SW480 (cell line): ENCODE measurements around the gene USP40.
A peak's percentile ranks its signal among the peaks of the same experiment; 100 is the strongest.

Experiments
- DNase-seq: peaks from one replicate; pipeline ENCODE4 v3.0.0-alpha.2; 2016; ENCODE audit warnings: low spot score

Gene USP40

DNA sequence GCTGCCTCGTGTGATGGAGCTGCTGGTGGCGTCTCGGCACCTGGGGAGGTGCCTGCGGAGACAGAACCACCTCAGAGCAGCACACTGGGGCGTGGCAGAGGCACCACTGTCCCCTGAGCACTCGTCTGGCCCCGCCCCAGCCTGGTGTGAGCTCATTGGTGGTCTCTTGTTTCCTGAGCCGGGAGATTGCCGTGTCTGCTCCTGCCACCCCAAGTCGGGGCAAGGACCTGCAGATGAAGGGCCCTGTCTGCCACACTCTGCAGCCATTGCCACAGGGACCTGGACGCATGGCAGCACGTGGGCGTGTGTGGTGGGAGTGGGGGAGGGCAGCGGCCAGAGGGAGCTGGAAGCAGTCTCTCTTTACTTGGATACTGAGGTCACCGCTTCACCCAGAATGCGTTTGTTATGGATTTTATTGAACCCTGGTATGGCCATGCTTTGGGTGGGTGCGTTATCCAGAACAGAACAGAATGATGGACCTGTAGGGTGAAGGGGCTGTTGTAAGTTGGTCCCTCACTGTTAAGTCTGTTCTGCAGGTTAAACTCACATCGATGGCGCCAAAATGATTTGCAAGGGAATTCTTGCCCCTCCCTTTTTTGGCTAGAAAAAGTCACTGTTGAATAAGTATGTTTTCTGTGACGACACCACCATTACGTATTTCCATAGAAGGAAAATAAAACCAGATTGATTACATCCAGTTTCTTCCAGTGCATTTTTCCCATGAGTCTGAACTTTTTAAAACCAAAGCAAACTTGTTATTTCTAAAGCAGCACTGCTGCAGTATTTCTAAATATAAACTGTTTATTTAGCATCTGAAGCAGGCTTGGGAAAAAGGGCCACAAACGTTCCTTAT lies 92.0 kb downstream of the USP40 start:
- DNase-seq, result no peak

- DNase-seq, result no peak
Measured at GRCh38 chr2:233473878-233474277, 92.7 kb downstream of the USP40 start.

DNA sequence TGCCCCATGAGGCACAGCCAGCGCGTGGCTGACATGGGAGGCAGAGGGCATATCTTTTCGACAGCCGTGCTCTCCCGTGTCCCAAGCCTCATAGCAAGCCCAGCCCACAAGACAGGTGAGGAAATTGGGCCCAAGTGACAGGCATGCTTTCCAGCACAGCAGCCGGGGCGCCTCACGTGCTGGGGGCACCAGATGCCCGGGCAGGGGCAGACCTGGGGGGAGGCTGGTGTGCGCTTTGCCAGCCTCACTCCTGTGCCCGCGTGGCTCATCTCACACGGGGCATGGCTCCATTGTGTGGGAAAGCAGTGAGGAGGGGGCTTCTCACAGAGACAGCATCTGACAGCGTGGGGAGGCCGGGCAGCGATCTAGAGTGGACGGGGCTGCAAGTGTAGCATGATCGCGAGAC lies 93.2 kb downstream of the USP40 start:
- DNase-seq, result no peak

DNA sequence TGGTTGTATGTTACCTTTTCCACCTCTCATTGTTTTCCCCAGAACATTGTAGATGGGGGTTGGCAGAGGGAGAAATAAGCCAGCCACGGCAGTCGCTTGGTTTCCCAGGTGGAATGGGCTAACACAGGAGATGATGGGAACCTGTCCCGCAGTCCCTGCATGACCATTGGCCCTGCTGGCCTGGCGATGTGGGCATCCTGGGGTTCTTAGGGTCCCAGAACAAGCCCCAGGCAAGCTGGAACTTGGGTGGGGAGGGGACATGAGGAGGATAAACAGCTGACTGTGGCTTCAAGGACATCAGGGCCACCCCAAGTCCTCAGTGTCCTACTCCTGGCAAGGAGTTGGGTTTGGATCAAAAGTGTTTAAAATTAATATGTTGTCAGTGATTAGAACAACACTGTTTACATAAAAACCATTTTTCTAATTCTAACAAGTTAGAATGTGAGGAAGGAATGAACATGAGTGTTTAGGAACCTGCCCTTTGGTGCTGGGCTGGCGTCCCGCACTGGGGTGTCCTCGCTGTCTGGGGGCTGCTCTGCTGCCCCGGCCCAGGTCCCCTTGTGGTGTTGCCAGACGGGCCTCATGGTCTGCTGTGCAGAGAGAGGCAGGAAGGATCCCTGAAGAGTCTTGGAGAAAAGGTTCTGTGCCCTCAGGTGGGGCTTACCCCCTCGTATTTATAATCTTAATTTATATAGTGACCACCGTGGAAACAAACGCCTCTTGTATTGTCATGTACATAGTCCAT lies 95.1 kb downstream of the USP40 start:
- DNase-seq, result no peak

DNA sequence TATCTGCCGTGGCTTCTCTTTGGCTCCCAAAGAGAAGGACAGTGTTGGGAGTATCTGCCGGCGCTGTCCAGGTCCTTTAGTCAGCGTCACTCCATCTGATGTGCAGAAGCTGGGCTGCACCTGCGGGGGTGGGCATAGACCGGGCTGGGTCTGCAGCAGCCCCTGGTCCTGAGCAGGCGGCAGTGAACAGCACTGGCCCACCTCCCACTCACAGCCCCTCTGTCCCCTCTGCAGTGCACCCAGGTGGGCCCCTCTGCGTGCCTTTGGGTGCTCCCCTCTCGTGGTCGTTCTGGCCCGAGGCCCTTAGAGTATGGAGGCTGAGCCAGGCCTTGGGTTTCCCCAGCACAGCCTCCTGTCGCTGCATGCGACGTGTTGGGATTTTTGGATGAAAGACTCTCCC lies 95.7 kb downstream of the USP40 start:
- no peak for DNase-seq

DNA sequence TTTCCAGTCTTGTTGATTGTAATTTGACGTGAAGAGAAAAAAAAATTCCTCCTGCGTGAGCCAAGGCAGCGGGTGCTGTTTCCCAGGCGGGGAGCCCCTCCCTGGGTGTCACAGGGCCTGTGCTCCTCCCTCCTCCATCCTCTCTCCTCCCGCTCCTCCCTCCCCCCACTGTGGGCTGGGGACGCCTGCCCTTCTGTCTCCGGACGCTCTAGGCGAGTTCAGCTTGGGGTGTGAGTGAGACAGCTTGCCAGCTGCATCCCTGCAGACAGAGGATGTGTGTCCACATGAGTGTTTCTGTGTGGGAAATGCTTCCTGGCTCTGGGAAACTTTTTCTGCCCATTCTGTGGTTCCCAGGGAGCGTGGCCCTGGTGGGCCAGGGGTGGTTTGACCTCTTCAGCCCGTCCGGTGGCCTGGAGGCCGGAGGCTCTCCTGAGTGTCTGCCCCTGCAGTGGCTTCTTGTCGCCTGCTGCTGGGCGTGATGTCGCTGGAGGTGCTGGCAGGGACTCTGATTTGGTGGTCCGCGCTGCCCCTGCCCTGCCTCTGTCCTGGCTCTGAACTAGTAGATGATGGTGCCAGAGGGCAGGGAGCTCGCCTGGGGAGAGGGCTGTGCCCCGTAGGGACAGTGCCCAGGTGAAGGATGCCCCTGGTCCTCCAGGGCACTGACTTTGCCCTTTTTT lies 96.4 kb downstream of the USP40 start:
- DNase-seq, result no peak

GRCh38 chr2:233469261-233470010 lies 97.1 kb downstream of the USP40 start:
- DNase-seq, result no peak

DNA sequence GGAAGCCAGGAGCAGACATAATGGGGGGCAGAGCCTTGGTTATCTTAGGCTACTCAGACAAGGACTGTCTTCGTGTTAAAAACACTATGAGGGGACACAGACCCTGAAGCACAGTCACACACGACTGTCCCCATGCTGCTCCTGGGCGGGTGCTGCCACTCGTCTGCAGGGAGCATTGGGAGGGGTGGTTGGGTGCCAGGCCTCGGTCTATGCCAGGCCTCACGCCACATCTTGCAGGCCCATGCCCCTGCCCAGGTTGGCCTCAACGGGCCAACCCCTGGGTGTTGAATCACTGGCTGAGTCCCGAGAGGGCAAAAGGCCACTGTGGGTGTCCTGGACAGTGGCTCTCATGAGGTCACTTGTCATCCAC lies 97.9 kb downstream of the USP40 start:
- DNase-seq, result no peak

DNA sequence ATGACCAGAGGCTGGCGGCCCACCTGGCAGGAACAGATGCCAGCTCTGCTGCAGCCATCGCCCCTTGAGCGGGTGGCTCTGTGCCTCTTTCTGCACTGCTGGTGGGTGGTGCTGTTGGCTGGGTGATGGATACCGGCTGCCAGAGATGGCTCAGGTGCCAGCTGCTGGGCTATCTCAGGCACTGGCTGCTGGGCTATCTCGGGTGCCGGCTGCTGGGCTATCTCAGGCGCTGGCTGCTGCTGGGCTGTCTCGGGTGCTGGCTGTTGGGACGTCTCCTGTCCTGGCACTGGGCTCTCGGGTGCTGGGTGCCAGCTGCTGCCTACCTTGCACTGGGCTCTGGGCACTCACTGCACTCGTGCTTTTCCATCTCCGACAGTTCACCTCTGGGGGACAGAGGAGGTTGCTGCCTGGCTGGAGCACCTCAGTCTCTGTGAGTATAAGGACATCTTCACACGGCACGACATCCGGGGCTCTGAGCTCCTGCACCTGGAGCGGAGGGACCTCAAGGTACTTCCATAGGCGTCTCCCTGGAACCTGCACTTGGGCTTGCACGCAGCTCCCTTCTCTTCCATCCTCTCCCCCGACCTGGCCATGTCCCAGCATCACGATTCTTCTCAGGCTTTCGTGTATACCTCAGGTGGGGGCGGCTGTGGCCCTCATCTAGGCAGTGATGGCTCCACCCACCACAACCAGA lies 98.4 kb downstream of the USP40 start:
- DNase-seq, result no peak

- DNase-seq, result no peak
Measured at GRCh38 chr2:233466991-233467603, 99.5 kb downstream of the USP40 start.

GRCh38 chr2:233464531-233465240 lies 101.9 kb downstream of the USP40 start:
- DNase-seq, result no peak

DNA sequence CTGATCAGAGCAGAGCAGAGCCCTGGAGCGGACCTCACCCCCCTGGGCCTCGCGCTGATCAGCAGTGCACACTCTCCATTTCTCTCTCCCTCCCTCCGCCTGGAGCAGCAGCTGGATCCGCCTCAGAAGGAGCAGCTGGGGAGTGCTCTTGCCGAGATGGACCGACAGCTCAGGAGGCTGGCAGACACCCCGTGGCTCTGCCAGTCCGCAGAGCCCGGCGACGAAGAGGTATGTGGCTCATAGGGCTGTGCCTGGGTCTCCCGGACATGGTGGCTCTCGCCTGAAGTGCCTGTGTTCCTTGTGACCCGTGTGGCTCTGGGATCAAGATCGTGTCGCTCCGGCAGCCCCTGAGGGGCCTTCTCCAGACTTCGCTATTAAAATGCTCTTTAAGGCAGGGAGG lies 102.5 kb downstream of the USP40 start:
- DNase-seq, result no peak

DNA sequence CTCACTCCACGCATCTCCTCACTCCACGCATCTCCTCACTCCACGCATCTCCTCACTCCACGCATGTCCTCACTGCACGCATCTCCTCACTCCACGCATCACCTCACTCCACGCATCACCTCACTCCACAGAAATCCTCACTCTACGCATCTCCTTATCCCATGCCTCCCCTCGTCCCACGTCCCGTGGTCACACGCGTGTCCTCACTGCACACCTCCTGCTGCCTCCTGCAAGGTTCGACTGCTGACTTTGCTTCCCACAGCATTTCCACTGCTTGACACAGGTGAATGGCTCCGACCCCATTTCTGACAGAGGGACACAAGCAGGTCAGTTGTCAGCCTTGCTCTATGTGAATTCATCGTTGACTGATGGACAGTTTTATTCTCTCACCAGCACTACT lies 103.0 kb downstream of the USP40 start:
- DNase-seq, result no peak

DNA sequence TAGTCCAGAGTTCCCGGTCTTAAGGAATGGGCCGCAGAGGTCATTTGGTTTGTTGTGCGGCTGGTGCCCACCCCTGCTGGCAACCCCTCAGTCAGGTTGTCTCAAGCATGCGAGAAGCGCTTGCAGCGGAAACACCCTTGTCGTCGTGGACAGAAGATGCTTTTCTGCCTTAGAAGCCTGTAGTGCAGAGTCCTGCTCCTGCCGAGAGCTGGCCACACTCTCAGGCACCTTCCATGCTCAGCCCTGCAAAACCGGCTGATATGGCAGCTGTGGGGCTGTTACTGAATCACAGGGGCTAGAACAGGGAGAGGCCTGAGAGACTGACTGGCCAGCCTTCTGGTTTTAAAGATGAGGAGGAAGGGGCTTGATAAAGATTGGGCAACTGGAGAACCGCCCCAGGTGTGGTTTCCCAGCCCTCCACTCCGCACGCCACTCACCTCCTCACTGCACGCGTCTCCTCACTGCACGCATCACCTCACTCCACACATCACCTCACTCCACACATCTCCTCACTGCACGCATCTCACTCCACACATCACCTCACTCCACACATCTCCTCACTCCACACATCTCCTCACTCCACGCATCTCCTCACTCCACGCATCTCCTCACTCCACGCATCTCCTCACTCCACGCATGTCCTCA lies 103.6 kb downstream of the USP40 start:
- DNase-seq, result no peak

DNA sequence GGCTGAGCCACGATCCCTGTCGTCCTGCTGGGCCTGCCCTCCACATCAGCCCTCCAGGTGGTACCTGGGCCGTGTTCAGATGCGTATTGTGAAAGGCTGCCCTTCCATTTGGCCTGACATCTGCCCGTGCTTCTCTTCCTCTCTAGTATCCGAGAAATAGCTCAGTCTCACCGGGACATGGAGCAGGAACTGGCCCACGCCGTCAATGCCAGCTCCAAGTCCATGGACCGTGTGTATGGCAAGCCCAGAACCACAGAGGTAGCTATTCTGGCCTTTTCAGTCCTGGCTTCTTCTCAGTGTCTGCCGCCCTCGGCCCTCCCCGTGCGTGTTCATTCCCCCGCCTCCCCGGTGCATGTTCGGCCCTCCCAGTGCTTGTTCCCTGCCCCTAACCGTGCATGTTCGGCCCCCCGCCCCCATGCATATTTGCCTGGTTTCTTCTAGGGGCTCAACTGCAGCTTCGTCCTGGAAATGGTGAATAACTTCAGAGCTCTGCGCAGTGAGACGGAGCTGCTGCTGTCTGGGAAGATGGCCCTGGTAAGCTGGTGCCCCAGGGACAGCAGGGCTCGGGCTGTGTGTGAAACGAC lies 104.3 kb downstream of the USP40 start:
- DNase-seq, result no peak

GRCh38 chr2:233461481-233461891 lies 105.1 kb downstream of the USP40 start:
- no peak for DNase-seq

DNA sequence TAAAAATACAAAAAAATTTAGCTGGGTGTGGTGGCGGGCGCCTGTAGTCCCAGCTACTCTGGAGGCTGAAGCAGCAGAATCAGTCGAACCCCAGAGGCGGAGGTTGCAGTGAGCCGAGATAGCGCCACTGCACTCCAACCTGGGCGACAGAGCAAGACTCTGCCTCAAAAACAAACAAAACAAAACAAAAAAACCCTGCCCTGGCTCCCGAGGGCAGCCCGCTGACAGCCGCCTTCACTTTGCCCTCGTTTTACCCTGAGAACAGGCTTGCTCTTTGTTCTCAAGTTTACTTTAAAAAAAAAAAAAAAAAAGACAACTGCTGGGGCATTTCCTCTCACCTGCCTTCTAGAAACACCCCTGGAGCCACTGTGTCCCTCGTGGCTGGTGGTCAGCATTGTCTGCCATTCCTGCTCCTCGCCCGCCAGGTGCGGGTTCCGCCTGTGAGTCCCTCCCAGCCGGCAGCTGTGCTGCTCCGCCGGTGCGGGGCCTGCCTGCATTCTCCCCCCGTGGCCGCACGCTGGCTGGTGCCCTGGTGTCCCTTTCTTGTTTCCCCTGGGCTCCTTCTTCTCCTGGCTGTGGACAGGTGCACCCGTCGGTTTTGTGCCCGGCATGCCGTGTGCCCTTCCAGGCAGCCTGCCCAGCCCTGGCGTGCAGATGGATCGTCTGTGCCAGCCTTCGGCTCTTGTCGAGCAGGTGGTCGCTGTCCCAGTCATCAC lies 105.7 kb downstream of the USP40 start:
- peak; percentile 5 for DNase-seq

DNA sequence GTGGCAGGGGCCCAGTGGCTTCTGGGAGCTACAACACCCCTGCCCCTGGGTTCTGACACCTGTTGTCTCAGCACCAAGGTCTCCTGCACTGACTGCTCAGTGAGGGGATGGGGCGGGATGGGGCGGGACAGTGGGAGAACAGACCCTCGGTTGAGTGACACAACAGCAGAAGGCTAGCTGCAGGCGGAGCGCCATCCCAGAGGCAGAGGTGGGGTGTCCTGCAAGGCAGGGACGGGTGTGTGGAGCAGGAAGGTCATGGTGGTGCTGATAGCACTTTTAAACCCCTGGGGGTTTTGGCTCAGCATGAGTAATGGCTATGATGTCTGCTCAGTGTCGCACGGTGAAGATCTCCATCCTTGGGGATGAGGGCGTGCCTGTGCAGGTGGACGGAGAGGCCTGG lies 107.2 kb downstream of the USP40 start:
- DNase-seq, result no peak

GRCh38 chr2:233458826-233459225 lies 107.8 kb downstream of the USP40 start:
- DNase-seq, result no peak
